Suprapubic skin (tissue), 4 donors: ENCODE results near the gene COL9A3. TPM values are rescaled to one million over a fixed set of nuclear protein-coding genes. Genes with fewer than 3 reads are reported as not detected.

Experiments used
- DNase-seq, 2 donors: peaks; one replicate each; pipeline ENCODE4 v3.0.0-alpha.2; 2019; ENCODE audit warnings: low spot score in 2 of 2
- H3K27ac ChIP-seq: fragments of 200-600 bp; sonication (generic); one replicate; pipeline ENCODE4 v1.5.1; 2019
- H3K27me3 ChIP-seq: fragments of 200-600 bp; sonication (generic); one replicate; pipeline ENCODE4 v1.5.1; 2019
- H3K36me3 ChIP-seq: fragments of 200-600 bp; sonication (generic); one replicate; pipeline ENCODE4 v1.5.1; 2019
- H3K4me1 ChIP-seq: fragments of 200-600 bp; sonication (generic); one replicate; pipeline ENCODE4 v1.5.1; 2019
- H3K4me3 ChIP-seq: fragments of 200-600 bp; sonication (generic); one replicate; pipeline ENCODE4 v1.5.1; 2019; ENCODE audit warnings: mild to moderate bottlenecking
- H3K9me3 ChIP-seq: fragments of 200-600 bp; sonication (generic); one replicate; pipeline ENCODE4 v1.5.1; 2019
- EP300 ChIP-seq: sonication (generic); formaldehyde crosslinking; IDR thresholded peaks from one replicate; pipeline ENCODE4 v1.6.1; 2017; ENCODE audit warnings: antibody characterized with exemption
- POLR2A ChIP-seq, 2 donors: fragments of 450-650 bp; IDR thresholded peaks; one replicate each; pipeline ENCODE4 v1.6.1; 2017; ENCODE audit warnings: antibody characterized with exemption in 2 of 2, mild to moderate bottlenecking in 2 of 2, moderate library complexity in 2 of 2
- POLR2AphosphoS5 ChIP-seq, 3 donors: sonication (generic); formaldehyde crosslinking; IDR thresholded peaks; one replicate each; pipeline ENCODE4 v1.6.1; 2017; ENCODE audit warnings: antibody characterized with exemption in 3 of 3
- WGBS: methylation state at CpG from one replicate; pipeline ENCODE4 v1.1.5; 2018; 5-methylcytosine and 5-hydroxymethylcytosine counted together
- total RNA-seq, 4 donors: library from RNA; depleted of rRNA; stranded (reverse); fragments of >200 nt; gene quantifications; one replicate each; pipeline ENCODE4 v1.1.0, GENCODE V29; 2016
- TF ChIP-seq, protein P1 (sequence below), 2 donors: fragments of 200-600 bp in 1 of 2; fragments of 450-650 bp in 1 of 2; sonication (generic) in 1 of 2; IDR thresholded peaks; one replicate each; pipeline ENCODE4 v1.5.1; 2016 to 2019; ENCODE audit warnings: antibody characterized with exemption in 2 of 2, mild to moderate bottlenecking in 1 of 2, moderate library complexity in 1 of 2

COL9A3 gene
- total RNA-seq, 4 donors from 2014 or later = 6.1 to 11.3 (median 8.1) TPM

DNA sequence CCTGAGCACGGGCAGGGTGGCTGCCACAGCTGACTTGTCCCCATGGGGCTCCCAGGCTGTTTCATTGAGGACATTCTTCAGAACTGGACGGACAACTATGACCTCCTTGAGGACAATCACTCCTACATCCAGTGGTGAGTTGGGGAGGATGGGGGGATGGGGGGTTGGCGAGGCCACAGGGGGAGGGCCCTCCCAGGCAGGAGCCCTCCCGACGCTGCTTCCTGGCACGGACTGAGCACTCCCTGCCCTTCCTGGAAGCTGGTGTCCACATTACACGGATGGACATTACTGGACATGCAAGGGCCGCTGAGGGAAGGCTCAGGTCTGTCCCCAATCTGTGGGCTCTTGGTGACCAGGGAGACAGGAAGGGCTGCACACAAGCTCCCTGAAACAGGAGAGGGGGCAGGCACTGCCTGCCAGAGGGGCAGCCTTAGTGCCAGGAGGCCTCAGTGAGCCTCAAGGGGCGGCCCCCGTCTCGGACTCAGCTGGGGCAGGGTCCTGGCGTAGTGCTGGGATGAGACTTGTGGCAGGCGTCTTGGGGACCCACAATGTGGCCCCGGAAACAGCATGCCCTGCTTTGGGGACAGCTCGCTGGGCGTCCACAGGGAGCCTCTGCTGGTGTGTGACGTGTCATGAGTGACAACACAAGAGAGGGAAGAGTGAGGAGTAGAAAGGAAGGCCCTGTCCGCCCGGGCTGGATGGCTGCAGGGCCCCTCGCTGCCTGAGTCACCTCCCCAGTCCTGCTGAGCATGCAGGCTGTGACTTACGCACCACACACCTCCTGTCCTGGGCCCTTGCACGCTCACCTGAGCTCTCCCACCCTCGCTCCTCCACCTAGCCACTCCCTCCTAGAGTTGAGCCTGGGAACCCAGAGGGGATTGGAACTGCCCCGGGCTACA is 7.1 kb upstream of the COL9A3 start:
- Histone ChIP-seq H3K4me1 (peaks cover 34% of the 10 kb centered on the region), H3K27ac (no peak overlapping the region), H3K36me3 (peaks cover 59% of the 10 kb centered on the region), H3K27me3 (peaks cover 2% of the 10 kb centered on the region), H3K9me3 (no peaks in the 10 kb centered on the region), H3K4me3 (no peak overlapping the region)
- TF ChIP-seq POLR2A (IDR thresholded peaks at IDR 0.05) (no peak), EP300 (no peak), POLR2AphosphoS5 (IDR thresholded peaks at IDR 0.05) (no peak)
- TF ChIP-seq, protein P1, sequence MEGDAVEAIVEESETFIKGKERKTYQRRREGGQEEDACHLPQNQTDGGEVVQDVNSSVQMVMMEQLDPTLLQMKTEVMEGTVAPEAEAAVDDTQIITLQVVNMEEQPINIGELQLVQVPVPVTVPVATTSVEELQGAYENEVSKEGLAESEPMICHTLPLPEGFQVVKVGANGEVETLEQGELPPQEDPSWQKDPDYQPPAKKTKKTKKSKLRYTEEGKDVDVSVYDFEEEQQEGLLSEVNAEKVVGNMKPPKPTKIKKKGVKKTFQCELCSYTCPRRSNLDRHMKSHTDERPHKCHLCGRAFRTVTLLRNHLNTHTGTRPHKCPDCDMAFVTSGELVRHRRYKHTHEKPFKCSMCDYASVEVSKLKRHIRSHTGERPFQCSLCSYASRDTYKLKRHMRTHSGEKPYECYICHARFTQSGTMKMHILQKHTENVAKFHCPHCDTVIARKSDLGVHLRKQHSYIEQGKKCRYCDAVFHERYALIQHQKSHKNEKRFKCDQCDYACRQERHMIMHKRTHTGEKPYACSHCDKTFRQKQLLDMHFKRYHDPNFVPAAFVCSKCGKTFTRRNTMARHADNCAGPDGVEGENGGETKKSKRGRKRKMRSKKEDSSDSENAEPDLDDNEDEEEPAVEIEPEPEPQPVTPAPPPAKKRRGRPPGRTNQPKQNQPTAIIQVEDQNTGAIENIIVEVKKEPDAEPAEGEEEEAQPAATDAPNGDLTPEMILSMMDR (IDR thresholded peaks at IDR 0.05) = no peak
- no peak for DNase-seq
- 93% methylated on average over 17 of the region's 24 CpGs for WGBS

DNA sequence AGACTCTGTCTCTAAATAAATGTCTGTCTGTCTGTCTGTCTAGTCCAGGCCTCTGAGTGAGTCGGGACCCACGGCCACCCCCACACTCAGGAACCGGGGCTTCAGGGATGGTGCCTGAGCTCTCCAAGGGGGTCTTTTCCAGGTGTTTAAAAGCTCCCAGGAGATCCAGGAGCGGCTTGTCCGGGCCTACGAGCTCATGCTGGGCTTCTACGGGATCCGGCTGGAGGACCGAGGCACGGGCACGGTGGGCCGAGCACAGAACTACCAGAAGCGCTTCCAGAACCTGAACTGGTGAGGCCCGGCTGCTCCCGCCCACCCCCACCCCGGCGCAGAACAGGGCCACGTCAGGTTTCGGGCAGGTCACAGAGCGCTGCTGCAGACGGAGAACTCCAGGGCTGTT is 5.5 kb upstream of the COL9A3 start:
- H3K9me3 ChIP-seq = no peaks in the 10 kb centered on the region
- DNase-seq = no peak
- peaks cover 59% of the 10 kb centered on the region for H3K36me3 ChIP-seq
- 95% methylated on average over 5 of the region's 21 CpGs for WGBS
- peaks cover 39% of the 10 kb centered on the region for H3K4me1 ChIP-seq
- peaks cover 16% of the 10 kb centered on the region for H3K27me3 ChIP-seq
- TF ChIP-seq POLR2A (IDR thresholded peaks at IDR 0.05) (no peak), POLR2AphosphoS5 (IDR thresholded peaks at IDR 0.05) (no peak), EP300 (no peak)
- TF ChIP-seq, protein P1 (IDR thresholded peaks at IDR 0.05) = no peak
- no peak overlapping the region for H3K4me3 ChIP-seq
- H3K27ac ChIP-seq = no peak overlapping the region

DNA sequence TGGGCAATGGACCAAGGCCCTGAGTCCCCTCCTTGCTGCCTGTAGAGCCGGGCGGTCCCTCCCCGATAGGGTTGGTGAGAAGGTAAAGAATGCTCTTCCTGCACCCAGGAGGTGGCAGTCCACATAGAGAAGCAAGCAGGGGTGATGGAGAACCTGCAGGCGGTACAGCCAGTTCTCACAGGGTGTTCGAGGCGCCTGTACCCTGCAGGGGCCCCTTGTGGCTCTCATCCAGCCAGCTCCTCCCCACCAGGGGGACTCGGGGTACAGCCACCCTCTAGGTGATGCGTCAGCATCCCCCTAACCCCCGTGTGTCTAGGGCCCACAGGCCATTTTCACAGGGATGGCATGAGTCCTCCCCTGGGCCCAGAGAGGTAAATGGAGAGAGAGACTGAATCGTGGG is 5.1 kb upstream of the COL9A3 start:
- peaks cover 39% of the 10 kb centered on the region for H3K4me1 ChIP-seq
- WGBS = 82% methylated on average over 7 of the region's 10 CpGs
- DNase-seq = no peak
- H3K9me3 ChIP-seq = no peaks in the 10 kb centered on the region
- H3K4me3 ChIP-seq = no peak overlapping the region
- no peak overlapping the region for H3K27ac ChIP-seq
- H3K36me3 ChIP-seq = peaks cover 59% of the 10 kb centered on the region
- TF ChIP-seq POLR2AphosphoS5 (IDR thresholded peaks at IDR 0.05) = no peak
- TF ChIP-seq, protein P1 (IDR thresholded peaks at IDR 0.05) = no peak
- no peak for TF ChIP-seq EP300
- TF ChIP-seq POLR2A (IDR thresholded peaks at IDR 0.05) = no peak
- peaks cover 20% of the 10 kb centered on the region for H3K27me3 ChIP-seq

DNA sequence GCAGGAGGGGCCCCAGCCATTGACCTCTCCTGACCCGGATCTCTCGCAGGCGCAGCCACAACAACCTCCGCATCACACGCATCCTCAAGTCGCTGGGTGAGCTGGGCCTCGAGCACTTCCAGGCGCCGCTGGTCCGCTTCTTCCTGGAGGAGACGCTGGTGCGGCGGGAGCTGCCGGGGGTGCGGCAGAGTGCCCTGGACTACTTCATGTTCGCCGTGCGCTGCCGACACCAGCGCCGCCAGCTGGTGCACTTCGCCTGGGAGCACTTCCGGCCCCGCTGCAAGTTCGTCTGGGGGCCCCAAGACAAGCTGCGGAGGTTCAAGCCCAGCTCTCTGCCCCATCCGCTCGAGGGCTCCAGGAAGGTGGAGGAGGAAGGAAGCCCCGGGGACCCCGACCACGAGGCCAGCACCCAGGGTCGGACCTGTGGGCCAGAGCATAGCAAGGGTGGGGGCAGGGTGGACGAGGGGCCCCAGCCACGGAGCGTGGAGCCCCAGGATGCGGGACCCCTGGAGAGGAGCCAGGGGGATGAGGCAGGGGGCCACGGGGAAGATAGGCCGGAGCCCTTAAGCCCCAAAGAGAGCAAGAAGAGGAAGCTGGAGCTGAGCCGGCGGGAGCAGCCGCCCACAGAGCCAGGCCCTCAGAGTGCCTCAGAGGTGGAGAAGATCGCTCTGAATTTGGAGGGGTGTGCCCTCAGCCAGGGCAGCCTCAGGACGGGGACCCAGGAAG is 4.5 kb upstream of the COL9A3 start:
- Histone ChIP-seq H3K9me3 (no peaks in the 10 kb centered on the region), H3K36me3 (peaks cover 57% of the 10 kb centered on the region), H3K27ac (no peak overlapping the region), H3K4me3 (no peak overlapping the region), H3K4me1 (peaks cover 39% of the 10 kb centered on the region), H3K27me3 (peaks cover 26% of the 10 kb centered on the region)
- 81% methylated on average over 15 of the region's 43 CpGs for WGBS
- no peak for DNase-seq
- TF ChIP-seq POLR2AphosphoS5 (IDR thresholded peaks at IDR 0.05) (no peak), POLR2A (IDR thresholded peaks at IDR 0.05) (no peak), EP300 (no peak)
- TF ChIP-seq, protein P1 (IDR thresholded peaks at IDR 0.05) = no peak

DNA sequence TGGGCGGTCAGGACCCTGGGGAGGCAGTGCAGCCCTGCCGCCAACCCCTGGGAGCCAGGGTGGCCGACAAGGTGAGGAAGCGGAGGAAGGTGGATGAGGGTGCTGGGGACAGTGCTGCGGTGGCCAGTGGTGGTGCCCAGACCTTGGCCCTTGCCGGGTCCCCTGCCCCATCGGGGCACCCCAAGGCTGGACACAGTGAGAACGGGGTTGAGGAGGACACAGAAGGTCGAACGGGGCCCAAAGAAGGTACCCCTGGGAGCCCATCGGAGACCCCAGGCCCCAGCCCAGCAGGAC is 4.0 kb upstream of the COL9A3 start:
- Histone ChIP-seq H3K9me3 (no peaks in the 10 kb centered on the region), H3K27ac (no peak overlapping the region), H3K36me3 (peaks cover 52% of the 10 kb centered on the region), H3K27me3 (peaks cover 31% of the 10 kb centered on the region), H3K4me3 (no peak overlapping the region), H3K4me1 (peaks cover 39% of the 10 kb centered on the region)
- TF ChIP-seq POLR2A (IDR thresholded peaks at IDR 0.05) (no peak), POLR2AphosphoS5 (IDR thresholded peaks at IDR 0.05) (no peak), EP300 (no peak)
- TF ChIP-seq, protein P1 (IDR thresholded peaks at IDR 0.05) = no peak
- WGBS = 97% methylated on average over 9 of the region's 11 CpGs
- DNase-seq = no peak
